ENCODE results near the gene TKT. TPM values are rescaled to one million over a fixed set of nuclear protein-coding genes. Genes with fewer than 3 reads are reported as not detected.

The TKT gene
- total and polyA plus RNA-seq, 2 of the 4 experiments (the other 2 are of a cell fraction) = 280 to 349 TPM

- H3K56ac ChIP-seq (ENCODE audit: extremely low read depth, insufficient read depth, low read length) = no peak overlapping the region
Observed at GRCh38 chr3:53211706-53212702, 43.8 kb downstream of the TKT start.

More at GRCh38 chr3:53211706-53212702, 43.8 kb downstream of the TKT start:
- no peak overlapping the region for H2BK120ac ChIP-seq (ENCODE audit: low read depth, low read length)
- H2AK9ac ChIP-seq (replicated peaks; ENCODE audit: low read depth, low read length, poor library complexity) = no peak overlapping the region
- H3K18ac ChIP-seq (ENCODE audit: low read depth, low read length) = no peak overlapping the region
- H4K5ac ChIP-seq (ENCODE audit: low read depth, low read length) = no peak overlapping the region
- in situ Hi-C loops (cut with MboI; ENCODE audit: low sequenced_read_pairs) = loop anchor here (25.0 kb wide), 1 partner anchor 500 kb away; no protein-coding TSS in a partner anchor
- CTCF ChIA-PET = no interaction called here
- dilution Hi-C loops (cut with HindIII; ENCODE audit: low sequenced_read_pairs, unreplicated experiment) = no loop called here
- H2BK20ac ChIP-seq (ENCODE audit: low read depth, low read length) = no peak overlapping the region
- no peak overlapping the region for H3K27ac ChIP-seq (ENCODE audit: insufficient read depth, low read length)
- H4K91ac ChIP-seq (ENCODE audit: insufficient read depth, low read depth, low read length) = no peak overlapping the region
- H3K36me3 ChIP-seq (ENCODE audit: control insufficient read depth, insufficient read depth, low read length) = no peaks in the 10 kb centered on the region
- no peak overlapping the region for H2BK15ac ChIP-seq (ENCODE audit: low read depth, low read length)
- H4K20me1 ChIP-seq (ENCODE audit: insufficient read depth, low read length) = no peaks in the 10 kb centered on the region
- H3K4me2 ChIP-seq (ENCODE audit: low read depth, low read length) = no peak overlapping the region
- no peak overlapping the region for H3K4ac ChIP-seq (ENCODE audit: low read depth, low read length)
- TF ChIP-seq USF2 (IDR thresholded peaks at IDR 0.05; ENCODE audit: low read depth, low read length) = no peak
- TF ChIP-seq SMC3 (IDR thresholded peaks at IDR 0.05; ENCODE audit: low read depth, low read length) = no peak
- no peak for TF ChIP-seq CHD1 (IDR thresholded peaks at IDR 0.05; ENCODE audit: low read depth, low read length)
- no peak for TF ChIP-seq CEBPB (IDR thresholded peaks at IDR 0.05; ENCODE audit: low read depth, low read length)
- no peak for TF ChIP-seq RFX5 (IDR thresholded peaks at IDR 0.05; ENCODE audit: low read depth, low read length)
- no peak for TF ChIP-seq RAD21 (IDR thresholded peaks at IDR 0.05; ENCODE audit: low read length)
- TF ChIP-seq NFE2L2 (IDR thresholded peaks at IDR 0.05; ENCODE audit: low read depth, low read length) = no peak
- no peak for TF ChIP-seq RCOR1 (IDR thresholded peaks at IDR 0.05; ENCODE audit: insufficient replicate concordance, low read length)
- no peak for TF ChIP-seq BHLHE40 (IDR thresholded peaks at IDR 0.05; ENCODE audit: low read depth, low read length)
- no peak for TF ChIP-seq MXI1 (IDR thresholded peaks at IDR 0.05; ENCODE audit: borderline replicate concordance, low read depth, low read length)
- H4K8ac ChIP-seq (ENCODE audit: low read depth in 2 of 2, low read length in 2 of 2) = no peak overlapping the region
- peaks cover 4% of the 10 kb centered on the region; the same call in 1 of the 2 replicates for H3K9me3 ChIP-seq (ENCODE audit: control insufficient read depth, insufficient read depth, low read length)
- H3K4me3 ChIP-seq (ENCODE audit: insufficient read depth, low read depth, low read length) = no peak overlapping the region
- no peak overlapping the region for H2BK5ac ChIP-seq (ENCODE audit: low read depth, low read length, poor library complexity, severe bottlenecking)
- H3K79me1 ChIP-seq (ENCODE audit: low read depth in 1 of 2, low read length in 2 of 2) = no peaks in the 10 kb centered on the region
- no peak overlapping the region for H2AK5ac ChIP-seq (ENCODE audit: low read depth, low read length)
- no peaks in the 10 kb centered on the region for H3K27me3 ChIP-seq (ENCODE audit: control insufficient read depth, insufficient read depth, low read length)
- POLR2A ChIA-PET (ENCODE audit: unreplicated experiment) = no interaction called here
- no TSS peak for BruUV-seq (replicated peaks)
- H3K14ac ChIP-seq (replicated peaks; ENCODE audit: low read depth, low read length) = no peak overlapping the region
- no peak for ATAC-seq (ENCODE audit: low read depth)
- H3K4me1 ChIP-seq (ENCODE audit: control insufficient read depth, insufficient read depth, low read length) = no peaks in the 10 kb centered on the region
- no CpG with 5 or more reads among the region's 9 CpGs for WGBS, 2 experiments (ENCODE audit: extremely low coverage in 2 of 2, insufficient read length in 1 of 2)
- no peak overlapping the region for H2AFZ ChIP-seq (replicated peaks; ENCODE audit: low read length, poor library complexity)
- intact Hi-C loops (cut with micrococcal nuclease) = no loop called here
- H3K23ac ChIP-seq (ENCODE audit: low read depth, low read length) = no peak overlapping the region
- no peak for DNase-seq
- no peaks in the 10 kb centered on the region for H3K9me1 ChIP-seq (ENCODE audit: insufficient read depth, low read length)
- H3K9ac ChIP-seq (ENCODE audit: low read depth, low read length) = no peak overlapping the region

All from IMR-90 (cell line).